Smooth muscle cell (in vitro differentiated cells): ENCODE data around the gene RASSF6. TPM values are rescaled to one million over a fixed set of nuclear protein-coding genes. Genes with fewer than 3 reads are reported as not detected.

Experiments
- DNase-seq: peaks from one replicate; lab custom pipeline; 2025; ENCODE audit not compliant: unreplicated experiment; lab: John Stamatoyannopoulos, UW
- H2AFZ ChIP-seq: fragments of 200-600 bp; sonication (generic); 2 replicates; pipeline ENCODE4 v1.6.0; 2016; ENCODE audit warnings: antibody characterized with exemption, low read depth, mild to moderate bottlenecking
- H3F3A ChIP-seq: fragments of 200-600 bp; sonication (generic); 2 replicates; pipeline ENCODE4 v1.6.0; 2017; ENCODE audit warnings: antibody characterized with exemption, low read depth
- H3K27ac ChIP-seq: fragments of 200-600 bp; sonication (generic); 2 replicates; pipeline ENCODE4 v1.5.1; 2016; ENCODE audit warnings: low read depth, mild to moderate bottlenecking
- H3K27me3 ChIP-seq: fragments of 200-600 bp; sonication (generic); 2 replicates; pipeline ENCODE4 v1.6.1; 2016; ENCODE audit warnings: low read depth, mild to moderate bottlenecking
- H3K36me3 ChIP-seq: fragments of 200-600 bp; sonication (generic); 2 replicates; pipeline ENCODE4 v1.5.1; 2016; ENCODE audit warnings: low read depth
- H3K4me1 ChIP-seq: fragments of 200-600 bp; sonication (generic); 2 replicates; pipeline ENCODE4 v1.5.1; 2016; ENCODE audit warnings: low read depth
- H3K4me2 ChIP-seq: fragments of 200-600 bp; sonication (generic); 2 replicates; pipeline ENCODE4 v1.6.0; 2016; ENCODE audit warnings: mild to moderate bottlenecking
- H3K4me3 ChIP-seq: fragments of 200-600 bp; sonication (generic); 2 replicates; pipeline ENCODE4 v1.5.1; 2016; ENCODE audit warnings: mild to moderate bottlenecking
- H3K79me2 ChIP-seq: fragments of 200-600 bp; sonication (generic); 2 replicates; pipeline ENCODE4 v1.6.0; 2016; ENCODE audit warnings: low read depth, mild to moderate bottlenecking
- H3K9ac ChIP-seq: fragments of 200-600 bp; sonication (generic); 2 replicates; pipeline ENCODE4 v1.6.0; 2016; ENCODE audit warnings: low read depth
- H3K9me3 ChIP-seq: fragments of 200-600 bp; sonication (generic); replicated peaks from 2 replicates; pipeline ENCODE4 v1.5.1; 2016; ENCODE audit warnings: low read depth
- H4K20me1 ChIP-seq: fragments of 200-600 bp; sonication (generic); 2 replicates; pipeline ENCODE4 v1.6.0; 2016; ENCODE audit warnings: low read depth
- WGBS: methylation state at CpG from one replicate; pipeline ENCODE4 v1.1.7; 2016; ENCODE audit warnings: low lambda C conversion rate; 5-methylcytosine and 5-hydroxymethylcytosine counted together
- polyA plus RNA-seq: library from polyadenylated mRNA; unstranded; fragments of >200 nt; fragmentation: Nextera tagmentation; extraction: Ambion mirVana; gene quantifications from 2 replicates; pipeline ENCODE4 v1.2.1, GENCODE V29; 2016
- total RNA-seq: library from RNA; depleted of rRNA; stranded (reverse); fragments of >200 nt; gene quantifications from 2 replicates; pipeline ENCODE4 v1.2.3, GENCODE V29; 2014
- TF ChIP-seq, protein P1 (sequence below): fragments of 200-600 bp; sonication (generic); IDR thresholded peaks from 2 replicates; pipeline ENCODE4 v1.5.1; 2017; ENCODE audit warnings: borderline replicate concordance, mild to moderate bottlenecking, antibody characterized with exemption; ENCODE audit not compliant: insufficient read depth, poor library complexity, severe bottlenecking

RASSF6 gene
- total and polyA plus RNA-seq, 2 experiments from 2014 or later = 0.09 TPM; not detected in 1

GRCh38 chr4:73544620-73545019 lies 75.6 kb downstream of the RASSF6 start:
- 82% methylated on average over 2 of the region's 2 CpGs for WGBS
- no peaks in the 10 kb centered on the region for H4K20me1 ChIP-seq
- TF ChIP-seq, protein P1, sequence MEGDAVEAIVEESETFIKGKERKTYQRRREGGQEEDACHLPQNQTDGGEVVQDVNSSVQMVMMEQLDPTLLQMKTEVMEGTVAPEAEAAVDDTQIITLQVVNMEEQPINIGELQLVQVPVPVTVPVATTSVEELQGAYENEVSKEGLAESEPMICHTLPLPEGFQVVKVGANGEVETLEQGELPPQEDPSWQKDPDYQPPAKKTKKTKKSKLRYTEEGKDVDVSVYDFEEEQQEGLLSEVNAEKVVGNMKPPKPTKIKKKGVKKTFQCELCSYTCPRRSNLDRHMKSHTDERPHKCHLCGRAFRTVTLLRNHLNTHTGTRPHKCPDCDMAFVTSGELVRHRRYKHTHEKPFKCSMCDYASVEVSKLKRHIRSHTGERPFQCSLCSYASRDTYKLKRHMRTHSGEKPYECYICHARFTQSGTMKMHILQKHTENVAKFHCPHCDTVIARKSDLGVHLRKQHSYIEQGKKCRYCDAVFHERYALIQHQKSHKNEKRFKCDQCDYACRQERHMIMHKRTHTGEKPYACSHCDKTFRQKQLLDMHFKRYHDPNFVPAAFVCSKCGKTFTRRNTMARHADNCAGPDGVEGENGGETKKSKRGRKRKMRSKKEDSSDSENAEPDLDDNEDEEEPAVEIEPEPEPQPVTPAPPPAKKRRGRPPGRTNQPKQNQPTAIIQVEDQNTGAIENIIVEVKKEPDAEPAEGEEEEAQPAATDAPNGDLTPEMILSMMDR = no peak
- H3K4me2 ChIP-seq = no peak overlapping the region
- no peak overlapping the region for H3K4me3 ChIP-seq
- no peak overlapping the region for H3K9ac ChIP-seq
- DNase-seq = no peak
- no peaks in the 10 kb centered on the region for H3F3A ChIP-seq
- no peaks in the 10 kb centered on the region for H3K9me3 ChIP-seq
- H2AFZ ChIP-seq = no peak overlapping the region
- no peaks in the 10 kb centered on the region for H3K27me3 ChIP-seq
- no peak overlapping the region for H3K27ac ChIP-seq
- H3K4me1 ChIP-seq = no peaks in the 10 kb centered on the region
- no peaks in the 10 kb centered on the region for H3K79me2 ChIP-seq
- H3K36me3 ChIP-seq = no peaks in the 10 kb centered on the region

GRCh38 chr4:73541251-73541650 lies 79.0 kb downstream of the RASSF6 start:
- DNase-seq = no peak
- WGBS = 83% methylated on average over 3 of the region's 3 CpGs
- H3K9ac ChIP-seq = no peak overlapping the region

GRCh38 chr4:73540826-73541225 lies 79.4 kb downstream of the RASSF6 start:
- H3K27ac ChIP-seq = no peak overlapping the region
- no peak overlapping the region for H3K4me2 ChIP-seq
- H3K9me3 ChIP-seq = no peaks in the 10 kb centered on the region
- H3K9ac ChIP-seq = no peak overlapping the region
- DNase-seq = no peak
- no peak overlapping the region for H3K4me3 ChIP-seq
- no peaks in the 10 kb centered on the region for H3K79me2 ChIP-seq
- no peaks in the 10 kb centered on the region for H3K27me3 ChIP-seq
- H2AFZ ChIP-seq = no peak overlapping the region
- no peaks in the 10 kb centered on the region for H4K20me1 ChIP-seq
- no peaks in the 10 kb centered on the region for H3K36me3 ChIP-seq
- WGBS = 64% methylated on average over 3 of the region's 3 CpGs
- TF ChIP-seq, protein P1 = no peak
- peaks cover 9% of the 10 kb centered on the region for H3F3A ChIP-seq
- H3K4me1 ChIP-seq = no peaks in the 10 kb centered on the region

More at GRCh38 chr4:73541251-73541650, 79.0 kb downstream of the RASSF6 start:
- no peaks in the 10 kb centered on the region for H4K20me1 ChIP-seq
- H3K9me3 ChIP-seq = no peaks in the 10 kb centered on the region
- H3K79me2 ChIP-seq = no peaks in the 10 kb centered on the region
- no peak overlapping the region for H2AFZ ChIP-seq
- TF ChIP-seq, protein P1 = no peak
- H3K4me2 ChIP-seq = no peak overlapping the region
- H3K4me1 ChIP-seq = no peaks in the 10 kb centered on the region
- H3K27me3 ChIP-seq = no peaks in the 10 kb centered on the region
- H3K36me3 ChIP-seq = no peaks in the 10 kb centered on the region
- no peak overlapping the region for H3K4me3 ChIP-seq
- H3K27ac ChIP-seq = no peak overlapping the region
- peaks cover 7% of the 10 kb centered on the region for H3F3A ChIP-seq

GRCh38 chr4:73539386-73539785 lies 80.8 kb downstream of the RASSF6 start:
- H2AFZ ChIP-seq = no peak overlapping the region
- 73% methylated on average over 4 of the region's 4 CpGs for WGBS
- H3K4me1 ChIP-seq = no peaks in the 10 kb centered on the region
- TF ChIP-seq, protein P1 = no peak
- H3K9me3 ChIP-seq = no peaks in the 10 kb centered on the region
- no peak for DNase-seq
- H3K36me3 ChIP-seq = no peaks in the 10 kb centered on the region
- no peaks in the 10 kb centered on the region for H3K79me2 ChIP-seq
- no peaks in the 10 kb centered on the region for H3K27me3 ChIP-seq
- no peak overlapping the region for H3K4me2 ChIP-seq
- H3F3A ChIP-seq = peaks cover 9% of the 10 kb centered on the region
- no peak overlapping the region for H3K27ac ChIP-seq
- H3K4me3 ChIP-seq = no peak overlapping the region
- H4K20me1 ChIP-seq = no peaks in the 10 kb centered on the region
- no peak overlapping the region for H3K9ac ChIP-seq
